Stimulated activated CD8-positive, alpha-beta memory T cell treated with anti-CD3 and anti-CD28 coated beads, Interleukin-7, amount 100 ng/mL, for 48 hours (primary cell): ENCODE results near the gene BRCC3.

ENCODE experiments used
- DNase-seq, 2 donors: peaks; one replicate each; pipeline ENCODE4 v3.0.0-alpha.2; 2020; ENCODE audit warnings: low read depth in 1 of 2; ENCODE audit errors: extremely low read depth in 1 of 2

BRCC3 gene

DNA sequence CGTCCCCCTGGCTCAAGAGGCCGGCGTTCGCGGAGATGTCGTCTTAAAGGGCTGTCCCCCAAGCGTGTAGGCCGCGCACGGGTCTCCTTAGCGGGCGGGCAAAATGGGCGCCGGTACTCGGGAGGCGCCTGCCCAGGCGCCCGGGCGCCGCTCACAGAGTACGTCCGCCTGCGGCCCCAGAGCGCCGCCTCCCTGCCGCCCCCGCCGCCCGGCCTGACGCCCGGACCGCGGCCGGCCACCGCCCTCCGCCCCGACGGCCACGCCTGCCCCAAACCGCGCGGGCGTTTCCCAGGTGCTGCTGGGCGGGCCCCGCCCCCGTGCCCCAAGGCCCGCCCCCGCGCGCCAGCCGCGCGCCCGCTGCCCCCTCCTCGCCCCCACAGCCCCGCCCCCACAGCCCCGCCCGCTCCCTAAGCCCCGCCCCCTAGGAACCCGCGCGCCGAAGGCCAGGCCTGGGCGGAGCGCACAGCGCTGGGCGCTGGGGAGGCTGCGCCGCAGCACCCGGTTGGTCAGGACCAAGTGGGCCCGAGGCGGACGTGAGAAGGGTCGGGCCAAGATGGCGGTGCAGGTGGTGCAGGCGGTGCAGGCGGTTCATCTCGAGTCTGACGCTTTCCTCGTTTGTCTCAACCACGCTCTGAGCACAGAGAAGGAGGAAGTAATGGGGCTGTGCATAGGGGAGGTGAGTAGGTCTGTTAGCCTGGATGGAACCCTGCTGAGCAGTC is at the start of gene BRCC3, which contains the start of the genes CMC4 and MTCP1:
Gene BRCC3, plus strand, starts transcription at position 534 of the 719 bp plus-strand sequence. Its CDS starts 20 bp downstream, at position 554.
Gene CMC4, minus strand, starts transcription at position 162 of the 719 bp plus-strand sequence. CDS start 7,113 bp downstream, outside the sequence.
Gene MTCP1, minus strand, starts transcription at position 162 of the 719 bp plus-strand sequence. CDS start 5,126 bp downstream, outside the sequence.
- peak; percentile 70 to 72 for DNase-seq

GRCh38 chrX:155022585-155022984 is 48.7 kb upstream of the BRCC3 start, which contains the start of gene F8:
Gene F8 (minus strand): TSS chrX:155022723. CDS start chrX:155022552, 171 bp downstream.
- no peak for DNase-seq

DNA sequence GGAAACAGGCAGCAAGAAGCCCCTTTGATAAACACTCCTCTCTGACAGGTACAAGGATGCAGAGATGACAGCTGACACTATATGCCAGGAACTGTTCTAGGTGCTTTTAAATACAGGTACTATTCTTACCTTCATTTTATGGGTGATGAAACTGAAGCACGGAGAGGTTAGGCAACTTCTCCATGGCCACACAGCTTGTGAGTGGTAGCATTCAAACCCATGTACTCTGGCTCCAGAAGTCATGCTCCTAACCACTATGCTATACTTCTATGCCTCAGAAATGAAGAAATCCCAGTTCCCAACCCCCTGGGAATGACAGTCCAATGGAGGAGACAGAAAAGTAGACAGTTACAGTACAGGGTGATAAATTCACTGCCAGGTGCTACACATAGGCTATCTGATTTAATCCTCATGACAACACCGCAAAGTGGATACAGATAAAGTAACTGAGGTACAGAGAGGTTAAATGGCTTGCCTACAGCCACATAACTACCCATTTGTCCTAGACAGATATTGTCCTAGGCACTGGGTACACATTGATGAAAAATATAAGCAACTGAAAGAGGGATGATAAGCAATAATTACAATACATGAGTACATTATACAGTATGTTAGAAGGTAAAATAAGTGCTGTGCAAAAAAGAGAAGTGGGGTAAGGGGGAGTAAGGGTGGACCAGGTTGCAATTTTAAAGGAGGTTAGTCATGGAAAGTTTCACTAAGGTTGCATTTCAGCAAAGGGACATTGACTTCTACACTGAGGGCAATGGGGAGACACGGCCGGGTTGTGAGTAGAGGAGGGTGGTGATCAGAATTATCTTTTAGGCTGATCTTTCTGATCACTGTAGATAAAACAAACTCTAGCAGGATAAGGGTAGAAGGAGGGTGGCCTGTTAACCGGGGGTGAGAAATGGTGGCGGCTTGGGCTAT is 47.1 kb upstream of the BRCC3 start:
- no peak for DNase-seq

DNA sequence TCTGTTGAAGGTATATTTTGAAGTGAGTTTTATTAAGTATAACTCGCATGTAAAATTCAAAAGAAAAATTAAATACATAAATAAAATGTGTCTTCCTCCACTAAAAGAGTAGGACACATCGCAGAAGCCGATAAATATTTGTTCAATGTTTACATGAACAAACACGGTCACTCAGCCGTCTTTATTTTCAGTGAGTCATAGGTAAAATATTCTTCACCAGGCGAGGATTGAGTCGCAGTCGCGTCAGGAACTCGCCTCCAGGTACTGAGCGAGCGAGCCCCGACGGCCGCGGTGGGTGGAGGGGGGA is 44.9 kb upstream of the BRCC3 start:
- no peak for DNase-seq

DNA sequence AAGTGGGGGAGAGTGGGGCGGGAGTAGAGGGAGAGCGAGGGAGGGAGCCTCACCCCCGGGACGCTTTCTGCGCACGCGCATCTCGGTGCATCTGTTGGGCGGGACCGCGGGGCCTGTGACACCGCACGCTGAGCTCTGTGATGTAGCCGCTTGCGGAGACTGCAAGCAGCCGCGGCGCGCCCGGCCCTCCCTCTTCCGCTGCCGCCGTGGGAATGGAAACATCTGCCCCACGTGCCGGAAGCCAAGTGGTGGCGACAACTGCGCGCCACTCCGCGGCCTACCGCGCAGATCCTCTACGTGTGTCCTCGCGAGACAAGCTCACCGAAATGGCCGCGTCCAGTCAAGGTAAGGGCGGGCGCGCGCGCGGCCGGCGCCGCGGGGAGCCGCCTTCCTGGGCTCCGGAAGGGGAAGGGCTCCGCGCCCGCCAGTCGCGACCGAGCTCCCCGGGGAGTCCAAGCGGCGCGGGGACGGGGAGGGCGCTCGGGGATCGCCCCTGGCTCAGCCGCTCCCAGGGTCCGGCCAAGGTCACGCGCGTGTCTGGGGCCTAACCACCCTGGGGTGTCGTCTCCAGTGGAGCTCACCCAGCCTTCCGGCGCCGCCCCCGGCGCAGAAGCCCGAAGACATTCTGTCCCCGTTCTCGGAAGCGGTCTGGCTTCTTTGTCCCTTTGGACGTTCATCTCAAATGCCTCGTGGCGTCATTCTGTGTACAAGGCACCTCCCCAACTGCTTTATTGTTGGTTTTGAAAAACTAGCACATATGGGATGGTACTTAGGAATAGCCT is 44.4 kb upstream of the BRCC3 start, which contains the start of gene FUNDC2:
Gene FUNDC2, plus strand, starts transcription at position 118 of the 782 bp plus-strand sequence. Its CDS starts 95 bp downstream, at position 213.
- DNase-seq, result peak; percentile 84 to 91

DNA sequence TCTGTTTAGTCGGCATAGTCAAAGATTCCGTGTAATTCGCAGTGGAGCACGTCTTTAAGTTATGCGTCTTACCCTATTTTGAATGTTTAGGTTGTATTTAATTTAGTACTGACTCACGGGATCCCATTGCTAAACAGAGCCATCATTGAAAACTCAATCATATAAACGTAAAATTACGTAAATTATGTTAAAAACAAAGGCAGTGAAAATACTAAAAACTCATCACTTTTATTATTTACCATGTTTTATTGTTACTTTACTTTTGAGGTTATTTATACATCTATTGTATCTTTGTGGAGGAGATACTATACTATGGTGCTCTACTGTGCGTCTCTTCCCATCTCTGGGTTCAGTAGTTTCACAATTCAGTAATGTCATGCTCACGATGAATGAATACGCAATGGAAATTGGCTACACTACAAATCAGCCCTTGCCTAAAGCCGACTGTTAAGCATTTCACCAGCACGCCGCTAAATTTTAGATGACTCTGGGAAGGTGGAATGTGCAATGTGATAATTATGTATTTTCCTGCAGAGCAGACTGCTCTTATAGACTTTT is 43.7 kb upstream of the BRCC3 start:
- DNase-seq, result peak in 1 of 2 donors; percentile 4

DNA sequence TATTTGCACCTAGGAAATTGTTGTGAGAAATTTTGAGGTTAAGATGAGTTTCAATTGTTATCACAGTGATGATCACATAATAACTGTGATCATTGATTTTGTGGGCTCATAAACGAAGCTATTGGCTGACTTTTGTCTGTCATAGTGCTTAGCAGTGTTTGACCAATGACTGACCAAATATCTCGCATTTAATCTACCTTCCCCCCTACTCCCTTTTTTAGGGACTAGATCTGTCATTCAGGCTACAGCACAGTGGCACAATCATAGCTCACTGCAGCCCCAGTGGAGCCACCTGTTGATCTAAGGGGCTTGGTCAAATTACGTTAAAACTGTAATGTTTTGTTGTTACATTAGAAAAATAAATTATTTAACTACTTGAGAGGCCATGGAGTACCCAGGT is 43.2 kb upstream of the BRCC3 start:
- no peak for DNase-seq

DNA sequence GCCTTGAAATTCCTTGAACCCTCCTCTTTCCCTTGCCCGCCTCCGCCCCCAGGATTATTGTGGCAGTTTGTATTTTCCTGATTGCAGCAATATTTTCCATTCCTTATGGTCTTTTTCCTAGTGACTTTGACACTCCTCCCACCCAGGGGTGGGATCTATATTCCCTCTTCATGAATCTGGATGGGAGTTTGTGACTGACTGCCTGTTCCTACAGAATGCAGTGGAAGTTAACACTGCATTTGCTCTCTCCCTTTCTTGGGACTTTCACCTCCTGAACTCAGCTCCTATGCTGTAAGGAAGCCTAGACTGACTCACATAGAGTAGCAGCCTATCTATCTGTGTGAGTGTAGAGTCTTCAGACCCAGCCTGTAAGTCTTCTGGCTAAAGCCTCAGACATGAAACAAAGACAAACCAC is 42.4 kb upstream of the BRCC3 start:
- no peak for DNase-seq

DNA sequence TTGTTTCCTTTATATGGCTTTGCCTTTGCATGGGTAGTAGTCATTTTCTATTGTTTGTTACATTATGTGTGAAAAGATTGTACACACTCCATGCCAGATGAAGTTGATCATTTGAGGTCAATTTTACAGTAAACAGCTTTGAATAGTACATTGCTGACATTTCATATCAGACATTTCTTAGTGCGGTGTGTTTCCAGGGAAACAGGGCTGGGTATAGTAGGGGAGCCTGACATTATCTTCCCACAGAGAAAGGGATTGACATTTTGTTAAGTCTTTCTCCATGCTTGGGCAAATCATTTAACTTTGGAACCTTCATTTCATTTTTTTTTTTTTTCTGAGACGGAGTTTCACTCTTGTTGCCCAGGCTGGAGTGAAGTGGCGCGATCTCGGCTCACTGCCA is 39.7 kb upstream of the BRCC3 start:
- DNase-seq, result no peak

DNA sequence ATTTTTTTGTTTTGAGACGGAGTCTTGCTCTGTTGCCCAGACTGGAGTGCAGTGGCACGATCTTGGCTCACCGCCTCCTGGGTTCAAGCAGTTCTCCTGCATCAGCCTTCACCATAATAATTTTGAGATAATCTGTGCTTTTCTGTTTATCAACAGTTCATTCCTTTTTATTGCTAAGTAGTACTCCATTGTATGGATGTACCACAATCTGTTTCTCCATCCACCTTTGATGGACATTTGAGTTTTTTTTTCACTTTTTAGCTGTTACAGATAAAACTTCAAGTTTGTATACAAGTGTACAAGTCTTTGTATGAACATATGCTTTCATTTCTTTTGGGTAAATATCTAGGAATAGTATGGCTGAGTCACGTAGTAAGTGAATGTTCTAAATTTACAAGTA is 35.6 kb upstream of the BRCC3 start:
- no peak for DNase-seq

- DNase-seq, result no peak
Measured at GRCh38 chrX:155046129-155046810, 25.0 kb upstream of the BRCC3 start.

DNA sequence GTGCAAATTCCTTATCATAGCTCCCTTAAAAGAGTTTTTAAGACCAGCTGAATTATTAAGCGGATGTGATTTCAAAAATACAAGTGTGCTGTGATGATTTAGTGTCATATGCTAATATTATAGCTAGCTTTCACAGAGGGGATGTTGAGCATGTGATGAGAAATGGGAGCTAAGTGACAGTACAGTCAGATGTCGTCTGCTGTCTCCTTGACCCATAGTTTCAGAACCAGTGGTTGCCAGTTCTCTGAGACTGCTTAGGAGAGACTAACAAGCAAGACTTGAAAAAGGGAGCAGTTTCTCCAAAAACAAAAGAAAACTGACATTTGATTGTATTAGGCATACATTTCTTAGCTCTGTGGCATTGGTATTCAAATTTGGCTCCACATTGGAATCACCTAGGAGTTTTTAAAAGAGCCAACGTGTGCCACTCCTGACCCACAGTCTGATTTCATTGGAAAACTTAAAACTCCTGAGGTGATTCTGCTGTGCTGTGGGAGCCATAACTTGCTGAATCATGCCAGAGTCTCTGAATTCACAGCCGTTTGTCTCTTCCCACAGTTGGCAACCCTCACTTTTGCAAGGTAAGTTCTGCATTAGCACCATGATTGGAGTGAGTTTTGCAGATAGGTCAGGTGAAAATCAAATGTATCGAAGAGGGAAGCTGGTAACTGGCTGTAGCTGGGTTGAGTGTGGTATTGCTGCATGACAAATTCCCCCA is 24.3 kb upstream of the BRCC3 start:
- DNase-seq, result no peak

DNA sequence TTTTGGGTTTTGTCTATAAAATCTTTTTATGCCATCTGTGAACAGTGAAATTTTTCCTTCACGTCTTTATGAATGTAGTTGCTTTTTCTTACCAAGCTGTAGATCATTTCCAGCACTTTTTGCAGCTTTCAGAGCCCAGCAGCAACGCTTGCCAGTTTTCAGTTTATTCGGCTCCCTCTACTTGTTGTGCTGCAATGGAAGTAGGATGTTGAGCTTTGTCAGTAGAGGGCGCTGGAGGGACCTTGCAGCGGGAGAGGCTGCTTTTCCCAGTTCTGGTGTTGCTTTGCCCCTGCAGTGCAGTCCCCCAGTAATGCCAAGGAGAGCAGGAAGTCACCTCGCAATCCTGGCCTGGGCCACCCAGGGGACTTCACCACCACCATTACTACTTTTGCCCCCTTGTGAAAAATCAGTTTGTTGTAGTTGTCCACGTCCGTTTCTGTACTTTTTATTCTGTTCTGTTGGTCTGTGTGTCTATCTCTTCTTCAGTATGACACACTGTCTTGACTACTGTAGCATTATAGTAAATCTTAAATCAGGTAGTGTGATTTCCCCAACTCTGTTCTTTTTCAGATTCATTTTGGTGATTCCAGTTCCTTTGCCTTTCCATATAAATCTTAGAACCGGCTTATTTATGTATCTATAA is 22.2 kb upstream of the BRCC3 start:
- no peak for DNase-seq

- DNase-seq, result no peak
Measured at GRCh38 chrX:155052738-155053498, 18.4 kb upstream of the BRCC3 start.

DNA sequence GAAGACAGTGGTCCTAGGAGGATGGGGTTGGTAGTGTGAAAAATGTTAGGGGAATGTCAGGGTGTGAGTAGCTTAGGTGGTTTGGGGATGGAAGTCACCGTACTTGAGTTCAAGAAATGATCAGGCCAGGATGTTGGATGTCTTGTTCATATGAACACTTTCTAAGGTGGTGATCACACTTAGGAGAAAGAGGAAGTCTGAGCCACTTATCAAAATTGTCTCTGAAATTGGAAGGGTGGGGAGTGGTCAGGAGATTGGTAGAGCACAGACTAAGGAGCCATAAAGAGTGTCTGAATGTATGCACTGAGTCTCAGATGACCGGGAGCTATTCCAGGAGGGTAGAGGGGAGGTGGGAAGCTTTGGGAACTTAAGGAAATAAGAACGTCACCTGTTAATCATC is 17.7 kb upstream of the BRCC3 start:
- no peak for DNase-seq

DNA sequence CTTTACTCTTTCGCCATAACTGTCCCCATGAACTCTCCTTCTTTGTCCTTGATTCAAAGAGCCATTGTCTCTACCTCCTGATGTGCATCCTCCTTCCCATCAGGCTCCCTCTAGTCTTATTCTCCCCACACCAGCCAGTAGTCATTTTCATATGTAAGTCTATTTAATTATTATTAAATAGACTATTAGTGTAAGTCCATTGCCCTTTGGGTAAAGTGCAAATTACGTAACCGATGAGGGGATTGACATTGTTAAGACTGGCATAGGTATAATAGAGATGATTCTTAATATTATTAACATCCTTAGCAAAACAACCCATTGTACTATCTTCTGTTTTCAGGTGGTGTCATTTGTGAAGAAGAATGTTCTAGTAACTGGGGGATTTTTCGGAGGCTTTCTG is 17.1 kb upstream of the BRCC3 start:
- no peak for DNase-seq

GRCh38 chrX:155055494-155055893 is 15.8 kb upstream of the BRCC3 start:
- DNase-seq, result no peak

GRCh38 chrX:155056471-155056870 is 14.8 kb upstream of the BRCC3 start:
- no peak for DNase-seq
